Kidney glomerular epithelial cell (primary cell): ENCODE measurements around the gene CR1L.
"Not testable (repeated sequence)": the region's sequence is repeated elsewhere in the genome, so short reads cannot be mapped to it uniquely, and the experiment has no call there.

Experiments used
- DNase-seq: peaks from one replicate; lab custom pipeline; 2025; lab: John Stamatoyannopoulos, UW

CR1L gene

DNA sequence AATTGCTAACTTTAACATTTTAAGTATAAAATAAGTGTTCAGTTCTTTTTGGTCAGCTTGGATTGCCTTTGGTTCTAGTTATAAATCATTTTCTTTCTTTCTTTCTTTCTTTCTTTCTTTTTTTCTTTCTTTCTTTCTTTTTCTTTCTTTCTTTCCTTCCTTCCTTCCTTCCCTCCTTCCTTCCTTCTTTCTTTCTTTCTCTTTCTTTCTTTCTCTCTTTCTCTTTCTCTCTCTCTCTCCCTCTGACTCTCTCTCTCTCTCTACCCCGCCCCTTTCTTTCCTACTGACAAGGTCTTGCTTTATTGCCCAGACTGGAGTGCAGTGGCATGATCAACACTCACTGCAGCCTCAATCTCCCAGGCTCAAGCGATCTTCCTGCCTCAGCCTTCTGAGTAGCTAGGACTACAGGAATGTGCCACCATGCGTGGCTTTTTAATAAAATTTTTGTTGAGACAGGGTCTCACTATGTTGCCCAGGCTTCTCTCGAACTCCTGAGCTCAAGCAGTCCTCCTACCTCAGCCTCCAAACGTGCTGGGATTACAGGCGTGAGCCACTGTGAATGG is 38.0 kb downstream of the CR1L start:
- DNase-seq, result not testable (repeated sequence)

DNA sequence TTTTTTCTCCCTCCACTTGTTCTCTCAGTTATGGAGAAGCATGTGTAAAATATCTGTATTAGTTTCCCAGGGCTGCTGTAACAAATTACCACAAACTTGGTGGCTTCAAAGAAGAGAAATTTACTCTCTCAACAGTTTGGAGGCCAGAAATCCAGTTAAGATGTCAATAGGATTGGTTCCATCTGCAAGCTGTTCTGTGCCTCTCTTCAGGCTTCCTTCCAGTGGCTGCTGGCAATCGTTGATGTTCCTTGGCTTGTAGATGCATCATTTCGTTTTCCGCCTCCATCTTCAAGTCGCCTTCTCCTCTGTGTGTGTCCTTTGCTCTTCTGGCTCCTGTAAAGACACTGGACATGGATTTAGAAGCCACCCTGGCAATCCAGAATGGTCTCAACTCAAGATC is 45.6 kb downstream of the CR1L start:
- DNase-seq, result not testable (repeated sequence)

DNA sequence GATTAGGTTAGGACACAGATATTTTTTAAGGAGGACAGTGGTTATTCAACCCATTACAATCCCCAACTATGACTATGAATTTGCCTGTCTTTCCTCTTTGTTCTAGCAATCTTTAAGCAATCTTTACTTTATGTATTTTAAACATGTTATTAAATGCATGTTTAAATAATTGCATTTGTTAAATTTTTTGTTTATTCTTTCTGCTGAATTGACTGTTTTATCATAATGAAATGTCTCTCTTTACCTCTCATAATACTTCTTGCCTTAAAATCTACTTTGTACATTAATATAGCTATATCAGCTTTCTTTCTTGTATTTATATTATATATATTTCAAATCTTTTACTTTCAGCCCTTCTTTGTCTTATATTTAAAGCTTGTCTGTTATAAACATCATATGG is 46.1 kb downstream of the CR1L start:
- DNase-seq, result no peak

DNA sequence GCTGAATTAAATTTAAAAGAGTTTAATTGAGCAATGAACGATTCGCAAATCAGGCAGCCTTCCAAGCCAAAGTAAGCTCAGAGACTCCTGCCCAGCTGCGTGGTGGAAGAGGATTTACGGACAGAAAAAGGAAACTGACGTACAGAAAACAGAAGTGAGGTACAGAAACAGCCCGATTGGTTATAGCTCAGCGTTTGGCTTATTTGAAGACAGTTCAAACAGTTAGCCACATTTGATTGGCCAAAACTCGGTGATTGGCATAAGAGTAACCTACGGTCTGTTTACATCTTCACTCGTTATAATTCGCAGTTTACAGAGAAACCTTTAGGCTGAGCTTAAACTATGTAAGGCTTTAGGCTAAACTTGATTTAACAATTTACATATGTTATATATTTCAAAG is 46.9 kb downstream of the CR1L start:
- DNase-seq, result no peak

DNA sequence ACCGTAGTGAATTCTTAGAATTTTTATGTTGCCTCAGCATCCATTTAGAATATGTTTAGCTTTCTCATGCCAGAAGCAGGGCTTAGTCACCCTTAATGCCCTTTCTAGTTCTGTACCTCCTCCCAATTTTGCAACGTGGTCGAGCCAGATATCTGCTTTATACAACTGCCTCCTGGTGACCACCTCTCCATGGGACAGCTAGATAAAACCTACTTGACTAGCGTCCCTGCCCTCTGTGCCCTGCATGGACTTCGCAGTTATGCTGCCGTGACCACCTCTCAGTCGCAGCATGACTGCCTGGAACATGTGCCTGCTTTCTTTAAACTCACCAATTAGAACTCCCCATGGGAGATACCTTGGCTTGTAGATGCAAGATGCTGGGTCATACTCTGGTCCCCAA is 47.4 kb downstream of the CR1L start:
- DNase-seq, result not testable (repeated sequence)

DNA sequence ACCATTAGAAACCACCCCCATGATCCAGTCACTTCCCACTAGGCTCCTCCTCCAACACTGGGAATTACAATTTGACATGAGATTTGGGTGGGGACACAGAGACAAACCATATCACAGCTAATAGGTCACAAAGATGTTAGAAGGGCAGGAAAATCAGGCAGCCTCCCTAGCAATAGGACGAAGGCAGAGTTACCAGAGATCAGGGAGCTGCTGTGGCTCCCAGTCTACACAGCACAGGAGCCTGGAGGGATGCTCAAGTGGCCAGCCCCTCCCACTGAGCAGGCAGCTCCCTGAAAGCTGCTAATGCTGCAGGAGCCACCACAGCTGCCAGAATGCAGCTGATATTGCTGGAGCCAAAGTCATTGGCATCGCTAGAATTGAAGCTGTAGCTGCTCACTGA is 51.0 kb downstream of the CR1L start:
- no peak for DNase-seq

DNA sequence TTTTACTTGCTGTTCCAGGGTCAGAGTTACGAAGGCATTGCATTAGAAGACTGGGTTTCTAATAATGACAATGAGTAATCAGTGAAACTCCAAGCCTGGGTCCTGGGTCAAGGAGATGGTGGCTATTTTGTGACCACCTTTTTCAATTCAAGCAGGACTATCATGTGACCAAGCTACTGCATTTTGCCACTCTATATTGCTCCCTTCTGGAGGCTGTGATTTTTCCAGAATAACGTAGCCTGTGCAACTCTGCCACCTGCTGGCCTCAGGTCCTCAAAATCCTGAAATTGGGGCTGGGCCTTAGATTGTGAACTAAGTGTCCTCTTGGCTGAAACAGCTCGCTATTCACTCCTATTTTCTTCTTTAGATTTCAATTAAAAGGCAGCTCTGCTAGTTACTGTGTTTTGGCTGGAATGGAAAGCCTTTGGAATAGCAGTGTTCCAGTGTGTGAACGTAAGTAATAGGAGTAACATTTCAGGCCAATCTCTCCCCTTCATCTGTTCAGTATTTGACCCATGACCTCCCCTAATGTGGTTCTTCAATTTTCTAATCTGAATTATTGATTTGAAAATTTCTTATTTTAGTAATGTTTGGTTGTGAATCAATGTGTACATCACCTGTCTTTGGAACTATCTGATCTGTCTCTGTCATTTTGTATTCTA is 54.0 kb downstream of the CR1L start:
- peak; percentile 61 for DNase-seq

DNA sequence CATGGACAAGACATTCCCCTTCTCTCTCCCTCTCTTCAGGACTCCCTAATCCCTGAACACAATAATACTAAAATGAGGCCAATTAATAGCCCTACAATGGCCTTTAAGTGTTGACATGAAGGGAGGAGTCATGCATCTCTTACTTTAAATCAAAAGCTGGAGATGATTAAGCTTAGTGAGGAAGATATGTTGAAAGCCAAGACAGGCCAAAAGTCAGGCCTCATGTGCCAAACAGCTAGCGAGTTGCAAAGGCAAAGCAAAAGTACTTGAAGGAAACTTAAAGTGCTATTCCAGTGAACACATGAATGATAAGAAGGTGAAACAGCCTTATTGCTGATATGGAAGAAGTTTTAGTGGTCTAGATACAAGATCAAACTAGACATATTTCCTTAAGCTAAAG is 57.4 kb downstream of the CR1L start:
- DNase-seq, result no peak

DNA sequence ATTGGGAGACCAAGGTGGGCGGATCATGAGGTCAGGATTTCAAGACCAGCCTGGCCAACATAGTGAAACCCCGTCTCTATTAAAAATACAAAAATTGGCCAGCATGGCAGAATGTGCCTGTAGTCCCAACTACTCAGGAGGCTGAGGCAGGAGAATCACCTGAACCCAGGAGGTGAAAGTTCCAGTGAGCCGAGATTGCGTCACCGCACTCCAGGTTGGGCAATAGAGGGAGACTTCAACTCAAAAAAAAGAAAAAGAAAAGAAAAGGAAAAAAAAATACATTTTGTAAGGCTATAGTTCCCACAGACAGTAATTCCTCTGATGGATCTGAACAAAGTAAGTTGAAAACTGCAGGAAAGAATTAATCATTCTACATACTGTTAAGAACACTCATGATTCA is 58.8 kb downstream of the CR1L start:
- no peak for DNase-seq

DNA sequence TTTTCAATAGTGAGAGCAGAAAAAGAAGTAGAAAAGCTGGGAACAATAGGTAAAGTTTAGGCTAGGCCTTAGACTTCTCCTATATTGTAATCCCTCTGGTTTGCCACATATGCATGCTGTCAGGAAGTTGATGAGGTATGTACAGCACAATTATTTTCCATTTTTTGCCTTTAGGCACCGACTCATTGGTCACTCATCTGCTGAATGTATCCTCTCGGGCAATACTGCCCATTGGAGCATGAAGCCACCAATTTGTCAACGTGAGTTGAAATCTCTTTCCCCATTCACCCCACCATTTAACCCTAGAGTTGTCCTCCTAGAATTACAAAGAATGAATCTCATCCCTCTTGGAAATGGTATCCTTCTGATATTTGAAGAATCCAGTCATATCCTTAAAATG is 63.1 kb downstream of the CR1L start:
- not testable (repeated sequence) for DNase-seq

DNA sequence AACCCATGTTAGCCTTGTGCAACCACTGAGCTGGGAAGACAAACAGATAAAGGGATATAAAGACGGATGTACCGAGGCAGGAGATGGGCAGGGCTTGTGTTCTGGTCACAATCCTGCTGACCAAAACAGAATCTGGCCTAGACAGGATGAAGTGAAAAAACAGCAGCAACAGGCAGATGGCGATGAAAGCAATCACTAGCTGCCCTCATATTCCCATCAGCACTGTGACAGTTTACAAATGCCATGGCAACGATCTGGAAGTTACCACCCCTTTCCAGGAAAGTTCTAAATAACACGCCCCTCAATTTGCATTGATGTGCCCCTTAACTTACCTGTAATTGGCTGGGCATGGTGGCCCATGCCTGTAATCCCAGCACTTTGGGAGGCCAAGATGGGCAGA is 66.4 kb downstream of the CR1L start:
- DNase-seq, result no peak

DNA sequence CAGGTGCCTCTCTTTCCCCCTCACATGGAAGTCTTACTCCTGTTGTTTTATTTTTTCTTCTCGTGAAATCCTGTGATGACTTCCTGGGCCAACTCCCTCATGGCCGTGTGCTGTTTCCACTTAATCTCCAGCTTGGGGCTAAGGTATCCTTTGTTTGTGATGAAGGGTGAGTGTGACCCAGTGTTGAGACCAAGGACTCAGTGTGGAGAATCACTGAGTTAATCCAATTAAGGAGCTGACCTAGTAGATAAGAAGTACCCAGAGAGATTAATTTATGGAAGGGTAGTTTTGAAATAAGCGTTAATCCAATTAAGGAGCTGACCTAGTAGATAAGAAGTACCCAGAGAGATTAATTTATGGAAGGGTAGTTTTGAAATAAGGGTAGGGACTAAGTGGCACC is 67.8 kb downstream of the CR1L start:
- DNase-seq, result not testable (repeated sequence)

DNA sequence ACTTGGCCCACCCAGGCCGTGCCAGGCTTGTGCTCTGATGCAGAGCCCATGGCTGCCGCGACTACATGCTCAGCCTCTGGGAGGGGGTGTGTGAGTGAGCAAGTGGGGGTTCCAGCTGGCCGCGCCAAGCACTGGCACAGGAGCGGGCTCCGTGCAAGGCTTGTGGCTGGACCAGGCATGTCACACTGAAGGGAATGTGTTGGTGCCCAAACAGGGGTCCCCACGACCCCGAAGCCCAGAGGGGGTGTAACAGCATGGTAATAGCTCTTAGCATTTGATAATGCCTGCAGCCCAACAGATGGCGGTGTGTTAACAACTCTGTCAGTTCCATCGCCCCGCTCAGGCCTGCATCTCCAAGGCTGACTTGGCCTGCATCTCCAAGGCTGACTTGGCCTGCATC is 68.6 kb downstream of the CR1L start:
- DNase-seq, result no peak

DNA sequence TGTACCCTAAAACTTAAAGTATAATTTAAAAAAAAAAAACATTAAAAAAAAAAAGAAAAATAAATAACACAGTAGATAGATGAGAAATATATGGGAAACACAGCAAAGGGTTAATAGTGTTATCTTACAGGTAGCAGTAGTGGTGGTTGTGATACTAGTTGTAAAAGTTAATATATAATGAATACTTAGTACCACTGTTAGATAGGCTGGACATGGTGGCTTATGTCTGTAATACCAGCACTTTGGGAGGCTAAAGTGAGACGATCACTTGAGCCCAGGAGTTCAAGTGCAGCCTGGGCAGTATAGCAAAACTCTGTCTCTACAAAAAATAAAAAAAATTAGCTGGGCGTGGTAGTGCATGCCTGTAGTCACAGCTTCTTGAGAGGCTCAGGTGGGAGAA is 74.3 kb downstream of the CR1L start:
- DNase-seq, result no peak

DNA sequence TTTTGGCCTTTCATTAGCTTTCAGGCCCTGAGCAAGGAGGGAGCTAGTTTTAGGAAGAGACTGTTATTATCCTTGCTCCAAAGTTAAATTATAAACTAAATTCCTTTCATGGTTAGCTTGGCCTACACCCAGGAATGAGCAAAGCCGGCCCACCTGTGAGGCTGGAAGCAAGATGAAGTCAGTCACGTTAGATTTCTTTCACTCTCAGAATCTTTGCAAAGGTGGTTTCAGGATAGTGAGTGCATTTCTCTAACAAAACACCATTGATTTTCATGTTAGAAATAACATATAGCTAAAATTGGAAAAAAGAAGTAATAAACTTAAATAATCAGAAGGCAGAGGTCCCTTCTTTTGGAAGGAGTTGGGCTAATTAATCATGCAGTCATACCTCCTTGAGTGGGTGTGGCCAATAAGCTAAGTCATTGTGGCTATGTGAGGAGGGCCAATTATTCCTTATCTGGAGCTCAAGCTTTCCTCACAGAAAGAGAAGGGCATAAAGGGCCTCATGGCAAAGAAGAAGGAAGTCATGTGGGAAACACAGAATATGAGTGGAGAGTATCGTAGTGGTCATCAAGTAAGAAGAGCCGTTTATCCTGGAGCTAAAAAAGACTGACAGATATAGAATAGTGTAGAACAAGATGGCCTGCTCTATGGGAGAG is 83.4 kb downstream of the CR1L start:
- DNase-seq, result not testable (repeated sequence)

DNA sequence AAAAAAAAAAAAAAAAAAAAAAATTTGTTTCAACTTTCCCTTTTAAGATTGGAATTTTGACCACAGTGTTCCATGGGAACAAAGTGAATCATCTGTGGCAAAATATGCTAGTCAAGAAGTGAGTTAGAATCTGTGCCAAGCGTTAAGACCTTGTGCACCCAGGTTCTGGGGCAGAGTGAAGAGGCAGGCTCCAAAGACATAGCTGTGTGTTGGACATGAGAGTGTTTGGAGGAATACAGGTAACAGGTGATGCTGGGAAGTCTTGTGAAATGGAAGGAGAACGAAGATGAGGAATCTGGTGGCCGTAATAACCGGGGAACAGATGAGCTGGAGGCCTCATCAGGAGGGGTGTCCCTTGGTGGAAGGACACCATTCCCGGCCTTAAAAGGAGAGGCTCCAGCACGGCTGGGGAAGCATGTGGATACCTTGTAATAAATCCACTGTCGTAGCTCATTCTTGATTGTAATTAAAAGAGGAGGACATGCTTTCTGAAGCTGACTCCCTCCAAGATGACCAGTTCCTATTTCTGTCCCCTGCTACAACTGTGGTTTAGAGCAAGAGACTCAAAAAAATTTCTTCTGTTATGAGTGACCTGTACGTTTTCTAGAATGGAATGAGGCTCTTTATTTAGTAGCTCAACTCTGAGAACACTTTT is 92.7 kb downstream of the CR1L start:
- DNase-seq, result not testable (repeated sequence)

DNA sequence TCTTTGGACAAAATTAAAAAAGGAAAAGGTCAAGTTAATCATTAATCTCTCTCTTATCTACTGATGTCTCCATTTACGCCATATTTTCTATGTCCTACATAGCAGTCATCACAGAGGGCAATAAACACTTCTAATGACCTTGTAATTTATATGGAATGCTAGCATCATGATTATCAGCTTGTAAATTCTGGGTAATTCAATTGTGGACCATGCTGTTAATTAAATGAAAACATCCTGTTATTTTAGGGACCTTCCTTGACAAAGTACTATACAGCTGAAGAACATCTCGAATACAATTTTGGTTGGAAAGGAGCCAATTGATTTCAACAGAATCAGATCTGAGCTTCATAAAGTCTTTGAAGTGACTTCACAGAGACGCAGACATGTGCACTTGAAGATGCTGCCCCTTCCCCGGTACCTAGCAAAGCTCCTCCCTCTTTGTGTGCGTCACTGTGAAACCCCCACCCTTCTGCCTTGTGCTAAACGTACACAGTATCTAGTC is 93.3 kb downstream of the CR1L start:
- not testable (repeated sequence) for DNase-seq

DNA sequence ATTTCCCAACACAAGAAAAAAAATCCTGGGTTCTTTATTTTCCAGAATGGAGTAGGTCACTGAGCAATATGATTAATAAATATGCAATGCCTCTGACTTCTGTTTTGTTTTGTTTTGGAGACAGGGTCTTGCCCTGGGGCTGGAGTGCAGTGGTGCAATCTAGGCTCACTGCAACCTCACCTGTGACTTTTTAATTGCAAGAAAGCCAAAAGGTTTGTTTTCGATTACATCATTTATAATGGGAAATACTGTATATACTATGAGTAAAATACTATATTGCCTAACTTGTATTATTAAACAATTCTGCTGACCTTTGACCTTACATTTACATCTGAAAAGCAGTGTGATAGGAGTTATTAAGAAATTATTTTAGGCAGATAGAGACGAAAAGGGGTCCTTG is 95.3 kb downstream of the CR1L start:
- DNase-seq, result no peak

DNA sequence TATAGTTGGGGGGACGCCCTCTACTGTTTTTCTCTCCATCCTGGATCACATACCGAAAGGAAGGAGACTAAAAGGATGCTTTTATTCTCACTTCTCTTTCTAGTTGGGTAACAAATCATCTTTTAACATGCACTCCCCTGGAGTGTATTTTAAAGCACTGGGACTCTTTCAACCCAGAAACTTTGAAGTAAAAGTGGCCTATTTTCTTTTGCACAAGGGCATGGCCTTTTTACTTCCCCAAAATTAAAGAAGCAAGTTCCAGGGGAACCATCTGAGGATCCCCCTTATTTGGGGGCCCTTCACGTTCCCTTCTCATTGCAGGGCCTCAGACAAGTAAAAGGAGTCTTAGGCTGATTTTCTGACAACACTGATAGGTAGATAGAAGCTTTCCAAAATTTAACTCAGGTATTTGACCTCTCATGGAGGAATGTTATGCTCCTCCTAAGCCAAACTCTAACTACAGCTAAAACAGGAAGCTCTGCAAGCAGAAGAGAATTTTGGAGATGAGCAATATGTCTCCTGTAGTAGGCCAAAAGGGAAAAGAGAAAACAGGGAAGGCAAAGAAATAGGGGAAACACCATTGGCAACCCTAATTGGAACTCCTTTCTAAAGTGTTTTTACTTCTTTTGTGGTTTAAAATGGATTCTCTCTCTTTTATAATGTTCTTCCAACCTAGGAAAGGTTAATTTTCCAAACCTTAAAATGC is 98.1 kb downstream of the CR1L start:
- DNase-seq, result no peak

DNA sequence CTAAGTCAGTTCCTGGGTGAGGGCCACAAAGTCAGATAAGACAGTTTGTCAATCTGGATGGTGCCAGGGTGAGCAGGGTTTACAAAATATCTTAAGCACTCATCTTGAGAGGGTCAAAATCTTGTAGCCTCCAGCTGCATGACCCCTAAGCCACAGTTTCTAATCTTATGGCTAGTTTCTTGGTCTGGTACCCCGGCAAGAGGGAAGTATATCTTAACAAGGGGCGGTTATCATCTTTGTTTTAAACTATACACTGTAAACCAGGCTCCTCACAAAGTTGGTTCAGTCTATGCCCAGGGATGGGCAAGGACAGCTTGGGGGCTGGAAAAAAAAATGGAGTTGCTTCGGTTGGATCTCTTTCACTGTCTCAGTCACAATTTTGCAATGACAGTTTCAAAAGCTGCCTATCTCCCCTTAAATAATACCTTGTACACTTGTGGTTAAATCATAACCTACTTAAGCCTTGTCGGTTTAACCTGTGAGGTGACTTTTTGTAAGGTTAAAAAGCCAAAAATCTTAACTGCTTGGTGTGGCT is 99.1 kb downstream of the CR1L start:
- no peak for DNase-seq

DNA sequence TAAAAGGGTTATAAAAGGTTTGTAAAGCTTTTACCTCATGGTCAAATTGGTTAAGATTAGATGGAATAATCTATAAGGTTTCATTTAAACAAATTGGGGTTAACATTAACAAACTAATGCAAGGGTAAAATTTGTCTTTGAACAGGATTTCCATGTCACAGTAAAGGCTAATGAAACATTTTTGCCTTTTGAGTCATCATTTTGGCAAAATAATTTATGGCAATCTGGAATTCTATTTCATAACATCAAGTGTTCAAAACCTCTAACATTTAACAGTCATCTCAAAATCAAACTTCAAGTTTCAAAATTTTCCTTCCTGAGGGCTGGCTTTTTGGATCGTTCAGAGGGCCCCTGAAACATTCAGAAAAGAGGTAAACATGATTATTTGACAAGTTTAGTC is 100.4 kb downstream of the CR1L start:
- no peak for DNase-seq
